GM12801 (cell line): ENCODE data around the gene ZNF69.

Experiments used
- CTCF ChIP-seq: IDR thresholded peaks from one replicate; pipeline ENCODE4 v1.5.1; 2011; ENCODE audit warnings: control low read depth; ENCODE audit not compliant: insufficient read length; ENCODE audit errors: extremely low read depth

ZNF69 gene

GRCh38 chr19:11882606-11883005, 5.0 kb upstream of the ZNF69 start:
- TF ChIP-seq CTCF: no peak

GRCh38 chr19:11887234-11887610, 360 bp upstream of the ZNF69 start:
- no peak for TF ChIP-seq CTCF

- TF ChIP-seq CTCF: no peak
Measured at GRCh38 chr19:11890634-11891033, 3.1 kb downstream of the ZNF69 start.

- TF ChIP-seq CTCF: no peak
Measured at GRCh38 chr19:11894851-11895250, 7.3 kb downstream of the ZNF69 start.

GRCh38 chr19:11902228-11902627, 14.6 kb downstream of the ZNF69 start:
- TF ChIP-seq CTCF: no peak

GRCh38 chr19:11905928-11906327, 18.3 kb downstream of the ZNF69 start:
- TF ChIP-seq CTCF: no peak

GRCh38 chr19:11921852-11922495, 34.4 kb downstream of the ZNF69 start:
- no peak for TF ChIP-seq CTCF
